Spleen (tissue), 11 donors: ENCODE results near the gene MRPL55. TPM values are rescaled to one million over a fixed set of nuclear protein-coding genes. Genes with fewer than 3 reads are reported as not detected.
A peak's percentile ranks its signal among the peaks of the same experiment; 100 is the strongest.

Source experiments
- DNase-seq: peaks from one replicate; pipeline ENCODE4 v3.0.0-alpha.2; 2020
- H3K27ac ChIP-seq, 8 donors: fragments of 200-600 bp; sonication (generic) in 7 of 8; 1 replicate in 4 of 8; 2 replicates in 4 of 8; pipeline versions ENCODE4 v1.5.0 to v1.8.0; 2016 to 2021; ENCODE audit warnings: inconsistent platforms in 4 of 8, mild to moderate bottlenecking in 4 of 8, moderate library complexity in 1 of 8
- H3K27me3 ChIP-seq, 7 donors: fragments of 200-600 bp; sonication (generic) in 6 of 7; replicated peaks in 1 of 7; 1 replicate in 4 of 7; 2 replicates in 3 of 7; pipeline versions ENCODE4 v1.5.0 to v1.8.0; 2016 to 2021; ENCODE audit warnings: inconsistent platforms in 3 of 7, mild to moderate bottlenecking in 1 of 7
- H3K36me3 ChIP-seq, 6 donors: fragments of 200-600 bp; sonication (generic) in 5 of 6; 1 replicate in 4 of 6; 2 replicates in 2 of 6; pipeline versions ENCODE4 v1.5.0 to v1.8.0; 2016 to 2021; ENCODE audit warnings: inconsistent platforms in 2 of 6
- H3K4me1 ChIP-seq, 6 donors: fragments of 200-600 bp; sonication (generic) in 5 of 6; 1 replicate in 3 of 6; 2 replicates in 3 of 6; pipeline versions ENCODE4 v1.5.0 to v1.8.0; 2016 to 2021; ENCODE audit warnings: inconsistent platforms in 3 of 6
- H3K4me3 ChIP-seq, 8 donors: fragments of 200-600 bp; sonication (generic) in 7 of 8; 1 replicate in 4 of 8; 2 replicates in 4 of 8; pipeline versions ENCODE4 v1.5.0 to v1.8.0; 2016 to 2021; ENCODE audit warnings: inconsistent platforms in 4 of 8, mild to moderate bottlenecking in 4 of 8, moderate library complexity in 2 of 8
- H3K9me3 ChIP-seq, 8 donors: fragments of 200-600 bp; sonication (generic) in 7 of 8; 1 replicate in 4 of 8; 2 replicates in 4 of 8; pipeline versions ENCODE4 v1.5.0 to v1.8.0; 2016 to 2021; ENCODE audit warnings: inconsistent platforms in 4 of 8
- POLR2A ChIP-seq, 3 donors: fragments of 450-650 bp; IDR thresholded peaks; one replicate each; pipeline ENCODE4 v1.5.1; 2017; ENCODE audit warnings: antibody characterized with exemption in 3 of 3, mild to moderate bottlenecking in 1 of 3
- POLR2AphosphoS5 ChIP-seq, 3 donors: sonication (generic); formaldehyde crosslinking; IDR thresholded peaks; one replicate each; pipeline ENCODE4 v1.5.1; 2017; ENCODE audit warnings: antibody characterized with exemption in 3 of 3
- WGBS, 5 donors: extraction: QIAGEN DNeasy Blood & Tissue Kit in 3 of 5; methylation state at CpG; one replicate each; pipeline versions ENCODE4 v1.1.5 to v1.1.7; 2013 to 2018; 5-methylcytosine and 5-hydroxymethylcytosine counted together
- intact Hi-C: fragments of 100-400 bp; cut with DNase I; formaldehyde crosslinking; loops from one replicate; pipeline ENCODE4 v1.15.0; 2023; ENCODE audit warnings: low total_unique reads
- polyA plus RNA-seq, 3 donors: library from polyadenylated mRNA; stranded (reverse); fragments of 200-250 nt; gene quantifications; one replicate each; pipeline ENCODE4 v1.2.1, GENCODE V29; 2013
- total RNA-seq, 7 donors: library from RNA; depleted of rRNA in 3 of 7; stranded (reverse); fragments of >200 nt in 3 of 7; fragmentation: NEBNext Ultra II Directional in 4 of 7; extraction: Animal tissue kit (Norgen Biotek cat#: 25700) in 4 of 7; gene quantifications; one replicate each; pipeline versions ENCODE4 v1.1.0 to v1.2.1, GENCODE V29; 2016 to 2021
- TF ChIP-seq, protein P1 (sequence below), 11 experiments: fragments of 200-600 bp in 7 of 11; fragments of 450-650 bp in 4 of 11; sonication (generic) in 4 of 11; IDR thresholded peaks in 8 of 11; conservative IDR thresholded peaks in 3 of 11; 1 replicate in 7 of 11; 2 replicates in 4 of 11; pipeline versions ENCODE4 v1.4.0 to v1.8.0; 2016 to 2021; ENCODE audit warnings: antibody characterized with exemption in 11 of 11, inconsistent platforms in 4 of 11, mild to moderate bottlenecking in 1 of 11
- donor health status: healthy with polysubstance abuse.
- donor health status: DM: no; HTN: no; CAD: no; lungs with moderate emphysema.
- donor health status: DM: no; HTN: no; CAD: no.
- donor health status: Bipolar disorder and iron deficiency.
- donor health status: healthy.
- donor health status: DM: no; HTN: no; CAD: no.
- donor health status: DM: yes; HTN: yes; CAD: no.

Gene MRPL55
- total and polyA plus RNA-seq, 10 donors: 32.3 to 114 (median 72.1) TPM

DNA sequence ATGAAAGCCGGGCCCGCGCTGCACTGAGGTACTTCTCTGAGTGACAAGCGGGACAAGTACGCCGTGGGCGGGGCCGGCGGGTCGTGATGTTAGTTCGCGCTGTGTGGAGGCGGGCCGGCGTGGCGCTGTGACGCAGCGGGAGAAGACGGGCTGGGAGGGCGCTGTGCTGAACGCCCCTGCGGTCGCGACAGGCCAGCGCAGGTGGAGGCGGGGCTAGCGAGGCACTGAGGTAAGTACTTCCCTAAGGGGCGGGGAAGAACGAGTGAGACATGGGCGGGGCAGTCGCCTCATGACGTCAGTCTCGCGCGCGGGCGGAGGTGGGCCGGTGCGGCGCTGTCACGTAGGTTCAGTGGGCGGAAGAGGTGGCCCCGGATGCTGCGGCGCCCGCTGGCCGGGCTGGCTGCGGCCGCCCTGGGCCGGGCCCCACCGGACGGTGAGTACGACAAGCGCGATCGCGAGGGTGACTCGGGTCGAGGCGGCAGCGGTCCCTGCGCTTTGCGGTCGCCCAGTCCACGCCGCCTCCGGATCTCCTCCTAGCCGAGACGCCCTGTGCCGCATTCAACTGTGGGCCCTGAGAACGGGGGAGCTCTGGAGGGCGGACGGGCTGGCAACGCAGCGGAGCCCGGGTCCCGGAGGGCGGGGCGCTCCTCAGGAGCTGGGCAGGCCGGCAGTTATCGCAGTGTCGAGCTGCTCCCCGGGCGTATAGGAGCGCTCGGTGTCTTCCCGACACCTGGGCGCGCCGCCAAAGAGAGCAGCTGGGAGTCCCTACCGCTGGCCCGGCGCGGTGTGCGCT lies 31.0 kb upstream of the MRPL55 start, which contains the start of gene GUK1:
Gene GUK1, plus strand, starts transcription at position 349 of the 793 bp plus-strand sequence. Its CDS starts 24 bp downstream, at position 373.
- WGBS, 5 donors: 0 to 1% (median 0%) methylated on average over 40 to 95 of the region's 95 CpGs
- Histone ChIP-seq H3K27ac (peak within 1 kb of the TSS; percentile 94 to 99 (median 98)), H3K27me3 (no peaks in the 10 kb centered on the region), H3K9me3 (no peaks in the 10 kb centered on the region), H3K36me3 (peaks cover 0 to 31% (median 2%) of the 10 kb centered on the region in 6 donors), H3K4me1 (peaks cover 28 to 81% (median 56%) of the 10 kb centered on the region in 6 donors), H3K4me3 (peak within 1 kb of the TSS; percentile 64 to 90 (median 80))
- TF ChIP-seq POLR2A (IDR thresholded peaks at IDR 0.05): peak; percentile 82 to 95 (median 91)
- peak; percentile 97 to 99 (median 98) for TF ChIP-seq POLR2AphosphoS5 (IDR thresholded peaks at IDR 0.05)
- TF ChIP-seq, protein P1, sequence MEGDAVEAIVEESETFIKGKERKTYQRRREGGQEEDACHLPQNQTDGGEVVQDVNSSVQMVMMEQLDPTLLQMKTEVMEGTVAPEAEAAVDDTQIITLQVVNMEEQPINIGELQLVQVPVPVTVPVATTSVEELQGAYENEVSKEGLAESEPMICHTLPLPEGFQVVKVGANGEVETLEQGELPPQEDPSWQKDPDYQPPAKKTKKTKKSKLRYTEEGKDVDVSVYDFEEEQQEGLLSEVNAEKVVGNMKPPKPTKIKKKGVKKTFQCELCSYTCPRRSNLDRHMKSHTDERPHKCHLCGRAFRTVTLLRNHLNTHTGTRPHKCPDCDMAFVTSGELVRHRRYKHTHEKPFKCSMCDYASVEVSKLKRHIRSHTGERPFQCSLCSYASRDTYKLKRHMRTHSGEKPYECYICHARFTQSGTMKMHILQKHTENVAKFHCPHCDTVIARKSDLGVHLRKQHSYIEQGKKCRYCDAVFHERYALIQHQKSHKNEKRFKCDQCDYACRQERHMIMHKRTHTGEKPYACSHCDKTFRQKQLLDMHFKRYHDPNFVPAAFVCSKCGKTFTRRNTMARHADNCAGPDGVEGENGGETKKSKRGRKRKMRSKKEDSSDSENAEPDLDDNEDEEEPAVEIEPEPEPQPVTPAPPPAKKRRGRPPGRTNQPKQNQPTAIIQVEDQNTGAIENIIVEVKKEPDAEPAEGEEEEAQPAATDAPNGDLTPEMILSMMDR (IDR thresholded peaks at IDR 0.05 in 8 of 11, conservative IDR thresholded peaks at IDR 0.05 in 3 of 11): peak; percentile 39 to 83 (median 60)
- intact Hi-C loops: no loop called here
- peak; percentile 100 for DNase-seq

DNA sequence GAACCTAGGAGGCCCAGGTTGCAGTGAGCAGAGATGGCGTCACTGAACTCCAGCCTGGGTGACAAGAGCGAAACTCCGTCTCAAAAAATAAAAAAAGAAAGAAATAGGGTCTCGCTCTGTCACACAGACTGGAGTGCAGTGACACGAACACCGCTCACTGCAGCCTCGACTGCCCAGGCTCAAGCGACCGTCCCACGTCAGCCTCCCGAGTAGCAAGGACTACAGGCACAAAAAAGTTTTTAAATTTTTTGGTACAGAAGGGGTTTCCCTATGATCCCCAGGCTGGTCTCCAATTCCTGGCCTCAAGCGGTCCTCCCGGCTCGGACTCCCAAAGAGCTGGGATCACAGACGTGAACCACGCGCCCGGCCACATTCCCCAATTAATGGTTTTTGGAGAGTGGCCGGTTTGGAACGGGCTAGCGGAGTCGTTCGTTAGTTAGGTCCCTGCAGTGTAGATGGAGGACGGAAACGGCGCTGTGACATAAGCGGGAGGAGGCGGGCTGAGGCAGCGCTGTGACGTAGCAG lies 30.4 kb upstream of the MRPL55 start:
- TF ChIP-seq POLR2A (IDR thresholded peaks at IDR 0.05) (peak in 2 of 3 donors; percentile 50), POLR2AphosphoS5 (IDR thresholded peaks at IDR 0.05) (no peak)
- TF ChIP-seq, protein P1 (IDR thresholded peaks at IDR 0.05 in 8 of 11, conservative IDR thresholded peaks at IDR 0.05 in 3 of 11): no peak
- 22 to 25% (median 23%) methylated on average over 30 of the region's 30 CpGs for WGBS, 5 donors
- Histone ChIP-seq H3K36me3 (peaks cover 0 to 24% (median 2%) of the 10 kb centered on the region in 6 donors), H3K9me3 (no peaks in the 10 kb centered on the region), H3K4me1 (peaks cover 28 to 75% (median 50%) of the 10 kb centered on the region in 6 donors), H3K27ac (peak overlapping the region; percentile 94 to 99 (median 98)), H3K27me3 (no peaks in the 10 kb centered on the region), H3K4me3 (peak overlapping the region; percentile 47 to 90 (median 80))
- intact Hi-C loops: no loop called here
- no peak for DNase-seq

DNA sequence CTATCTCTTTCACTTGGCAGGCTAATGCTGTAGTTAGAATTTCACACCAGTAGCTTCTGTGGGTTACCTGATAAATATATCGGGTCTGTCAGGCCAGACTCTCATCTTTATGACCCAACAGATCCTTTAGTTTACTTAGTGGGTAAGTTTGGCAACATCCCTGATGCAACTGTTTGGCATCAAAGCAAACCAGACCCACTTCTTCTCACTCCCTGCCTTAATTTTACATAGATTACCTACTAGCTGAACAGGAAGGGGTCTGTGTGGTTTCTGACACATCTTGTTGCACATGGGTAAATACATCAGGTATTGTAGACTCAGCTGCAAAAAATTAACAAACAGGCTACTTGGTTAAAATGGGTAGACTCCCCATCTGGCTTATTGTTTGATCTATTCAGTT lies 27.8 kb upstream of the MRPL55 start:
- H3K9me3 ChIP-seq: no peaks in the 10 kb centered on the region
- TF ChIP-seq POLR2AphosphoS5 (IDR thresholded peaks at IDR 0.05): no peak
- TF ChIP-seq POLR2A (IDR thresholded peaks at IDR 0.05): no peak
- TF ChIP-seq, protein P1 (IDR thresholded peaks at IDR 0.05 in 8 of 11, conservative IDR thresholded peaks at IDR 0.05 in 3 of 11): no peak
- H3K36me3 ChIP-seq: peaks cover 0 to 5% (median 0%) of the 10 kb centered on the region in 6 donors
- H3K27me3 ChIP-seq: no peaks in the 10 kb centered on the region
- peaks cover 9 to 49% (median 25%) of the 10 kb centered on the region in 6 donors for H3K4me1 ChIP-seq
- no peak overlapping the region for H3K4me3 ChIP-seq
- no peak for DNase-seq
- peak overlapping the region in 5 of 8 donors; percentile 36 to 99 (median 98) for H3K27ac ChIP-seq
- WGBS, 5 donors: 33 to 40% (median 36%) methylated on average over 1 of the region's 1 CpG
- intact Hi-C loops: no loop called here

DNA sequence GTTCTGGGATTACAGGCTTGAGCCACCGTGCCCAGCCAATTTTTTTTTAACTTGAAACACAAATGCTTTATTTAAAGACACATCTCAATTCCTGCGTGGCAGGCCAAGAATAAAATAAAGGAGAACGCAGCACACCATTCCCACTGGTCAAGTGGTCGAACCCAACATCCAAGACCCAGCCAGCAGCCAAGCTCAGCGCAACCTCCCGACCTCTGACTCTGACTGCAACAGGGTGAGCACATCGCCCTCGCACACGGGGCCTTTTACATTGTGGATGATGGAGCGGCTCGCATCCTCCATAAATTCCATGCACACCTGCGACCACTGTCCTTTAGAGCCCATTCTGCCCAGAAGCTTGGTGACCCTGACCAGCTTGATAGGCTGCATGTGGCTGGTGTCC lies 25.5 kb upstream of the MRPL55 start:
- WGBS, 5 donors: 86 to 92% (median 89%) methylated on average over 11 to 12 of the region's 12 CpGs

More for the DNA sequence above, 25.5 kb upstream of the MRPL55 start:
- H3K36me3 ChIP-seq: no peaks in the 10 kb centered on the region
- H3K4me1 ChIP-seq: peaks cover 0 to 48% (median 19%) of the 10 kb centered on the region in 6 donors
- no peak overlapping the region for H3K27ac ChIP-seq
- no peak for TF ChIP-seq POLR2AphosphoS5 (IDR thresholded peaks at IDR 0.05)
- no peak for TF ChIP-seq POLR2A (IDR thresholded peaks at IDR 0.05)
- TF ChIP-seq, protein P1 (IDR thresholded peaks at IDR 0.05 in 8 of 11, conservative IDR thresholded peaks at IDR 0.05 in 3 of 11): no peak
- H3K4me3 ChIP-seq: no peak overlapping the region
- intact Hi-C loops: no loop called here
- H3K27me3 ChIP-seq: peaks cover 0 to 7% (median 0%) of the 10 kb centered on the region in 7 donors
- DNase-seq: no peak
- H3K9me3 ChIP-seq: no peaks in the 10 kb centered on the region
